RCC 7860 (cell line): Measurements from ENCODE around the gene STEEP1.

Experiments used
- DNase-seq: peaks from one replicate; pipeline ENCODE4 v3.0.0-alpha.2; 2015; ENCODE audit warnings: low spot score
- FAIRE-seq: peaks from 2 replicates; lab custom pipeline; 2012; peaks lifted over from hg19 to GRCh38; lab: Jason Lieb, UNC

The STEEP1 gene

GRCh38 chrX:119565107-119565663 is at the start of gene STEEP1:
TSS of gene STEEP1 (minus strand) at chrX:119565409. CDS start at chrX:119565355, 54 bp downstream.
- FAIRE-seq (peak; percentile 90), DNase-seq (peak; percentile 76)

GRCh38 chrX:119614776-119615175 is 49.6 kb upstream of the STEEP1 start:
- FAIRE-seq (no peak), DNase-seq (no peak)

- FAIRE-seq = no peak
- no peak for DNase-seq
These were observed 41.8 kb upstream of the STEEP1 start for GRCh38 chrX:119607018-119607389.

GRCh38 chrX:119606280-119607017 is 41.2 kb upstream of the STEEP1 start, which contains the start of gene NKRF:
TSS of gene NKRF (minus strand) at chrX:119606424.
- FAIRE-seq (peak; percentile 79), DNase-seq (peak; percentile 78)

GRCh38 chrX:119605464-119606279 is 40.5 kb upstream of the STEEP1 start:
- FAIRE-seq = no peak
- no peak for DNase-seq

- no peak for FAIRE-seq
- DNase-seq = no peak
These were observed 39.7 kb upstream of the STEEP1 start for GRCh38 chrX:119604766-119605463.

- no peak for FAIRE-seq
- no peak for DNase-seq
These were observed 37.6 kb upstream of the STEEP1 start for GRCh38 chrX:119602701-119603255.

- no peak for DNase-seq
- no peak for FAIRE-seq
These were observed 24.6 kb upstream of the STEEP1 start for GRCh38 chrX:119589810-119590209.

GRCh38 chrX:119583431-119584059 is 18.3 kb upstream of the STEEP1 start:
- no peak for FAIRE-seq
- no peak for DNase-seq

- DNase-seq (no peak), FAIRE-seq (no peak)
These were observed 14.2 kb upstream of the STEEP1 start for GRCh38 chrX:119579414-119579813.

- DNase-seq (peak; percentile 73), FAIRE-seq (peak; percentile 76)
These were observed 9.4 kb upstream of the STEEP1 start, which contains the start of gene UBE2A for GRCh38 chrX:119574394-119575266. TSS of gene UBE2A (plus strand) at chrX:119574563. CDS start at chrX:119574712, 149 bp downstream.

- no peak for FAIRE-seq
- no peak for DNase-seq
These were observed 8.7 kb upstream of the STEEP1 start for GRCh38 chrX:119573840-119574393.

- DNase-seq = no peak
- no peak for FAIRE-seq
These were observed 8.0 kb upstream of the STEEP1 start for GRCh38 chrX:119573222-119573621.

- DNase-seq (no peak), FAIRE-seq (no peak)
These were observed 5.2 kb upstream of the STEEP1 start for GRCh38 chrX:119570351-119570835.

GRCh38 chrX:119552508-119552907 is 12.7 kb downstream of the STEEP1 start:
- DNase-seq (no peak), FAIRE-seq (no peak)

- FAIRE-seq (no peak), DNase-seq (no peak)
These were observed 15.7 kb downstream of the STEEP1 start for GRCh38 chrX:119549327-119550016.

- peak; percentile 34 for DNase-seq
- peak; percentile 66 for FAIRE-seq
These were observed 24.0 kb downstream of the STEEP1 start for GRCh38 chrX:119541188-119541587.

GRCh38 chrX:119539872-119540271 is 25.3 kb downstream of the STEEP1 start:
- no peak for DNase-seq
- no peak for FAIRE-seq
